ENCODE measurements around the gene IAH1. TPM values are rescaled to one million over a fixed set of nuclear protein-coding genes. Genes with fewer than 3 reads are reported as not detected.

The IAH1 gene
- total and polyA plus RNA-seq, 9 of the 15 experiments (the other 6 are each of a cell fraction or from before 2014, with no cell fraction given) = 0.04 to 19.3 (median 0.36) TPM; not detected in 3

DNA sequence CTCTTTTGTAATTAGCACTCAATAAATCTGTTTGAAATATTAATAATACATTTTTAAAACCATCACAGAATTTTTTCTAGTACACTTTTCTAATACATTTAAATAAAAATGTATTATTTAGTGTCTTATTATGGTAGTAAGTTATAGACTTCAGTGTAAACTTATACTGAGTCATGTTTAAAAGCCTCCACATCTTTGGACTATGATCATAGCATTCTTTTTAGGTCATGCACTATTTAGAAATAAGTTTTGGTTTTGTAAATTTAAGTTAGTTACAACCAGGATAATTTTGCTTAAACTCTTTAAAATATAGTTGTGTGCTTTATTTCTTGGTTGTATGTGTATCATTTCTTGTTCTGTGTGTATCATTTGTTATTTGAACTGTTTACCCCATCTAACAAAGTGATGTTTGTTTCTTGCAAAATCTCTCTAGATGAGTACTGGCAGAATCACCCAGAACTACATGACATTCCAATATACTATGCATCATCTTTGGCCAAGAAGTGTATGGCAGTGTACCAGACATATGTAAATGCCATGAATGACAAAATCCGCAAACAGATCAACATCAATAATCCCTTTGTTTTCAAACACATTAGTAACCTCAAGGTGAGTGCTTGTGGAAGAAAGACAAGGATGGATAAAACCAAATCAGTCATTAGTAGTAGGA, 34.2 kb upstream of the IAH1 start:
- no peaks in the 10 kb centered on the region for H3K79me2 ChIP-seq (ENCODE audit: control insufficient read depth, insufficient read depth, low read length)
- FAIRE-seq = no peak
- no peaks in the 10 kb centered on the region for H3K4me1 ChIP-seq (replicated peaks in 1 of 2; ENCODE audit: control insufficient read depth in 2 of 2, insufficient read depth in 2 of 2, low read length in 2 of 2)
- intact Hi-C loops (cut with micrococcal nuclease) = no loop called here
- WGBS (ENCODE audit: insufficient coverage, low coverage, missing lambda C conversion rate) = 92% methylated on average over 1 of the region's 1 CpG
- ChIA-PET POLR2A (no interaction called here), CTCF (ENCODE audit: low intra/inter-chr PET ratio) (no interaction called here)
- H2AFZ ChIP-seq (ENCODE audit: low read depth, low read length) = no peak overlapping the region
- no peak overlapping the region for H3K9ac ChIP-seq (ENCODE audit: insufficient read depth in 1 of 2, low read depth in 2 of 2, low read length in 2 of 2)
- no peak for DNase-seq (ENCODE audit: extremely low read depth in 1 of 4, low spot score in 3 of 4)
- ATAC-seq = no peak
- no TSS peak for BruUV-seq (replicated peaks)
- H3K4me3 ChIP-seq = no peak overlapping the region
- no peaks in the 10 kb centered on the region for H3K27me3 ChIP-seq (ENCODE audit: control insufficient read depth in 2 of 2, insufficient read depth in 2 of 2, low read length in 2 of 2)
- no peak overlapping the region for H3K27ac ChIP-seq (ENCODE audit: extremely low read depth, low read depth, low read length)
- in situ Hi-C loops (cut with MboI) = no loop called here
- H3K9me1 ChIP-seq (ENCODE audit: control insufficient read depth, insufficient read depth, low read length) = no peaks in the 10 kb centered on the region
- H4K20me1 ChIP-seq (replicated peaks; ENCODE audit: control insufficient read depth, insufficient read depth, low read length) = no peaks in the 10 kb centered on the region
- TF ChIP-seq PHTF2 (CRISPR knock-in tag; IDR thresholded peaks at IDR 0.05) = no peak
- no peak for TF ChIP-seq CCAR2 (IDR thresholded peaks at IDR 0.05; ENCODE audit: low read depth, low read length)
- TF ChIP-seq PTTG1 (tag; IDR thresholded peaks at IDR 0.05; ENCODE audit: low read depth) = no peak
- no peak for TF ChIP-seq FOXP1 (CRISPR knock-in tag; IDR thresholded peaks at IDR 0.05)
- no peak for TF ChIP-seq XRCC3 (IDR thresholded peaks at IDR 0.05)
- no peak for TF ChIP-seq SIN3A (IDR thresholded peaks at IDR 0.05; ENCODE audit: borderline replicate concordance in 2 of 2, control insufficient read depth in 1 of 2, low read depth in 2 of 2, low read length in 2 of 2)
- no peak for TF ChIP-seq TCFL5 (CRISPR knock-in tag; conservative IDR thresholded peaks at IDR 0.05)
- TF ChIP-seq ZNF695 (CRISPR knock-in tag; IDR thresholded peaks at IDR 0.05) = no peak
- TF ChIP-seq PCBP2 (IDR thresholded peaks at IDR 0.05; ENCODE audit: low read depth, low read length, poor library complexity, severe bottlenecking) = no peak
- TF ChIP-seq ZC3H8 (IDR thresholded peaks at IDR 0.05) = no peak
- no peak for TF ChIP-seq DLX4 (CRISPR knock-in tag; IDR thresholded peaks at IDR 0.05)
- no peak for TF ChIP-seq EP400 (IDR thresholded peaks at IDR 0.05)
- H3K4me2 ChIP-seq (ENCODE audit: insufficient read depth, low read length) = no peak overlapping the region
- no peaks in the 10 kb centered on the region for H3K9me3 ChIP-seq (replicated peaks; ENCODE audit: control insufficient read depth, insufficient read depth, low read depth, low read length)
- H3K36me3 ChIP-seq (ENCODE audit: control insufficient read depth, insufficient read depth, low read length) = peaks cover 79% of the 10 kb centered on the region

Measured in K562 (cell line).